Measurements from ENCODE around the gene CNNM2. TPM values are rescaled to one million over a fixed set of nuclear protein-coding genes. Genes with fewer than 3 reads are reported as not detected.

CNNM2 gene
- total RNA-seq, 1 experiment from 2014 or later = 16.1 TPM

DNA sequence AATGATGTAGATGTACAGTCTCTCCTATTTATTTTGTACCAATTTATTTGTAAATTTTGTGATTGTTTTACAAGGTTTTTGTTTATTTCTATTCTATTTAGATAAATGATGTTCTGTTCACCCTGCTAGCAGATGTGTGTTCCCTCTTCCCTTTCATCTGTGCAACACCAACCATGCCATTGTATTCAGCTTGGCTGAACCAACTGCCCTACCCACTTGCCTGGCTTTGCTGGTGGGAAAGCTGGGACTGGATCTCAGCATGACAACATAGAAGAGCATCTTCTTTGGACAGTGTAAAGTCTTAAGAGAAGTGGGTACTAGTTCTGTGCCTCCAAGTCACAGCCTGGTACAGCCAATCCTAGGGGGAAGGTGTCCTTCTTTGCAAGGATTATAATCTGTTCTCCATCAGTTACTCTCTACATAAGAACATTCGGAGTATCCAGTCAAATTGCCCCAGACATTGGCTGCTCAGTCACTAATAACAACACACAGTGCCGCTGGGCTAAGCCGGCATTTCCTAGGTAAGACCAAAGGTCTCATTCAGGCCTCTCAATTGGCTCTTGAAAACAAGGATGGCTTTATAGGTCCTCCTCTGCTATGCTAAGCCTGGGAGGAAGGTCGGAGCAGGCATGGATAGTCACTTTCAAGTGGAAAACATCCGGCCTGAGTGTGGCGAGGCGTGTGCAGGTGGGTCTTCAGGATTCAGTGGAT, 165.3 kb downstream of the CNNM2 start:
- Histone ChIP-seq H3K4me1 (no peaks in the 10 kb centered on the region), H3K27me3 (replicated peaks; ENCODE audit: control insufficient read depth, insufficient read depth, low read length) (no peaks in the 10 kb centered on the region), H3K9me3 (no peaks in the 10 kb centered on the region), H3K4me3 (ENCODE audit: low read depth, low read length) (no peak overlapping the region), H3K36me3 (ENCODE audit: control insufficient read depth, insufficient read depth, low read length) (no peaks in the 10 kb centered on the region; the same call in 1 of the 2 replicates)
- no peak for DNase-seq
- H3K36me3 Mint-ChIP-seq (ENCODE audit: insufficient read depth, unreplicated experiment) = peaks cover 60% of the 10 kb centered on the region
- intact Hi-C loops (cut with micrococcal nuclease; ENCODE audit: unreplicated experiment) = loop anchor here (10.0 kb wide), 1 partner anchor 161 kb away; the partner anchor contains the start of gene RPEL1
- no peak overlapping the region for H3K4me3 Mint-ChIP-seq (ENCODE audit: unreplicated experiment)
- CTCF ChIA-PET = interaction anchor here (0.8 kb wide), 1 partner anchor 161 kb away, joined by 3 read pairs; no protein-coding TSS in a partner anchor
- TF ChIP-seq, protein P1, sequence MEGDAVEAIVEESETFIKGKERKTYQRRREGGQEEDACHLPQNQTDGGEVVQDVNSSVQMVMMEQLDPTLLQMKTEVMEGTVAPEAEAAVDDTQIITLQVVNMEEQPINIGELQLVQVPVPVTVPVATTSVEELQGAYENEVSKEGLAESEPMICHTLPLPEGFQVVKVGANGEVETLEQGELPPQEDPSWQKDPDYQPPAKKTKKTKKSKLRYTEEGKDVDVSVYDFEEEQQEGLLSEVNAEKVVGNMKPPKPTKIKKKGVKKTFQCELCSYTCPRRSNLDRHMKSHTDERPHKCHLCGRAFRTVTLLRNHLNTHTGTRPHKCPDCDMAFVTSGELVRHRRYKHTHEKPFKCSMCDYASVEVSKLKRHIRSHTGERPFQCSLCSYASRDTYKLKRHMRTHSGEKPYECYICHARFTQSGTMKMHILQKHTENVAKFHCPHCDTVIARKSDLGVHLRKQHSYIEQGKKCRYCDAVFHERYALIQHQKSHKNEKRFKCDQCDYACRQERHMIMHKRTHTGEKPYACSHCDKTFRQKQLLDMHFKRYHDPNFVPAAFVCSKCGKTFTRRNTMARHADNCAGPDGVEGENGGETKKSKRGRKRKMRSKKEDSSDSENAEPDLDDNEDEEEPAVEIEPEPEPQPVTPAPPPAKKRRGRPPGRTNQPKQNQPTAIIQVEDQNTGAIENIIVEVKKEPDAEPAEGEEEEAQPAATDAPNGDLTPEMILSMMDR (IDR thresholded peaks at IDR 0.05; ENCODE audit: insufficient read depth in 1 of 2, low read depth in 1 of 2, low read length in 1 of 2, severe bottlenecking in 1 of 2, unreplicated experiment in 1 of 2) = no peak
- BruUV-seq (replicated peaks) = no TSS peak
- POLR2A ChIA-PET = no interaction called here
- H3K27ac Mint-ChIP-seq (ENCODE audit: unreplicated experiment) = no peak overlapping the region
- no peaks in the 10 kb centered on the region for H3K4me1 Mint-ChIP-seq (ENCODE audit: low read depth, unreplicated experiment)
- no peaks in the 10 kb centered on the region for H3K9me3 Mint-ChIP-seq (ENCODE audit: unreplicated experiment)
- H3K27me3 Mint-ChIP-seq (ENCODE audit: insufficient read depth, unreplicated experiment) = no peaks in the 10 kb centered on the region

DNA sequence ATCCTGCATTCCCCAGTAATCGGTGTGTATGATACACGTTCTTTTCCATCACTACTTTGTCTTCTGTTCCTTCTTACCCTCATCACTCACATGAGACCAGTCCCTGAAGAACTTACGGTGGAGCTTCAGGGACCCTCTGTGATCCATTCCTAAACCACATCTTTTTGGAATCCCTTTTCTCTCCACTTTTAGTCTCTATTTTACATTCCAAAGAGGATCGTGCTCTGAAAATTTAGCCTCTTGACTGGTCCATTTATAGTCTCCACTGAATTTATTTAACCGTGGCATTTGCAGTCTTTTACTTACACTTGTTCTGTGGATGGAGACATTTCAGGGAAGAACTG, 165.9 kb downstream of the CNNM2 start:
- CTCF ChIA-PET = no interaction called here

DNA sequence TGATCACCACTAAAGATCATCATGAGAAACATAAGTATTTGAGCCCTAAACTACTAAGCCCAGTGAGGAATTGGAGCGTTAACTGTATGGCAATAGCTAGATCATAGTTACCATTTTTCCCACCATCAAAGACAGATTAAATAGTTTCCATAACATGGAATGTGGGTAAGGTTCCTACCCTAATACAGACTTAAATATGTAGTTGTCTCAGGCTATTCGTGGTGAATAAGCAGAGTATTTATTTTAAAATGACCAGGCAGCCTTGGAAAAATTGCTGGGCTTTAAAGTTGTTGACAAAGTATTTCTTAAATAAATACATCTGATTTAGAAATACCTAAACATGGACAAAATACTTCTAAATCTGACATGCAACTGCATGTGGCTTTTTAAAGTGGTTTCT, 168.2 kb downstream of the CNNM2 start:
- no peaks in the 10 kb centered on the region; the same call in 1 of the 2 replicates for H3K36me3 ChIP-seq (ENCODE audit: control insufficient read depth, insufficient read depth, low read length)
- no peaks in the 10 kb centered on the region for H3K4me1 Mint-ChIP-seq (ENCODE audit: low read depth, unreplicated experiment)
- no peaks in the 10 kb centered on the region for H3K9me3 Mint-ChIP-seq (ENCODE audit: unreplicated experiment)
- no TSS peak for BruUV-seq (replicated peaks)
- intact Hi-C loops (cut with micrococcal nuclease; ENCODE audit: unreplicated experiment) = loop anchor here (10.0 kb wide), 1 partner anchor 159 kb away; the partner anchor contains the start of gene RPEL1
- no peaks in the 10 kb centered on the region for H3K4me1 ChIP-seq
- H3K36me3 Mint-ChIP-seq (ENCODE audit: insufficient read depth, unreplicated experiment) = peaks cover 73% of the 10 kb centered on the region
- TF ChIP-seq, protein P1 (IDR thresholded peaks at IDR 0.05; ENCODE audit: insufficient read depth in 1 of 2, low read depth in 1 of 2, low read length in 1 of 2, severe bottlenecking in 1 of 2, unreplicated experiment in 1 of 2) = no peak
- H3K4me3 Mint-ChIP-seq (ENCODE audit: unreplicated experiment) = no peak overlapping the region
- no peaks in the 10 kb centered on the region for H3K9me3 ChIP-seq
- DNase-seq = no peak
- no peak overlapping the region for H3K27ac Mint-ChIP-seq (ENCODE audit: unreplicated experiment)
- ChIA-PET POLR2A (no interaction called here), CTCF (interaction anchor here (1.6 kb wide), 1 partner anchor 158 kb away, joined by 4 read pairs; no protein-coding TSS in a partner anchor)
- no peak overlapping the region for H3K4me3 ChIP-seq (ENCODE audit: low read depth, low read length)
- H3K27me3 ChIP-seq (replicated peaks; ENCODE audit: control insufficient read depth, insufficient read depth, low read length) = no peaks in the 10 kb centered on the region
- H3K27me3 Mint-ChIP-seq (ENCODE audit: insufficient read depth, unreplicated experiment) = no peaks in the 10 kb centered on the region

More for the DNA sequence above, 165.9 kb downstream of the CNNM2 start:
- no peak for DNase-seq
- no peak overlapping the region for H3K4me3 Mint-ChIP-seq (ENCODE audit: unreplicated experiment)
- H3K27ac Mint-ChIP-seq (ENCODE audit: unreplicated experiment) = no peak overlapping the region
- H3K27me3 Mint-ChIP-seq (ENCODE audit: insufficient read depth, unreplicated experiment) = no peaks in the 10 kb centered on the region
- POLR2A ChIA-PET = no interaction called here
- H3K9me3 ChIP-seq = no peaks in the 10 kb centered on the region
- H3K4me1 ChIP-seq = no peaks in the 10 kb centered on the region
- H3K27me3 ChIP-seq (replicated peaks; ENCODE audit: control insufficient read depth, insufficient read depth, low read length) = no peaks in the 10 kb centered on the region
- no peak overlapping the region for H3K4me3 ChIP-seq (ENCODE audit: low read depth, low read length)
- H3K4me1 Mint-ChIP-seq (ENCODE audit: low read depth, unreplicated experiment) = no peaks in the 10 kb centered on the region
- H3K9me3 Mint-ChIP-seq (ENCODE audit: unreplicated experiment) = no peaks in the 10 kb centered on the region
- H3K36me3 Mint-ChIP-seq (ENCODE audit: insufficient read depth, unreplicated experiment) = peaks cover 62% of the 10 kb centered on the region
- intact Hi-C loops (cut with micrococcal nuclease; ENCODE audit: unreplicated experiment) = loop anchor here (10.0 kb wide), 1 partner anchor 161 kb away; the partner anchor contains the start of gene RPEL1
- TF ChIP-seq, protein P1 (IDR thresholded peaks at IDR 0.05; ENCODE audit: insufficient read depth in 1 of 2, low read depth in 1 of 2, low read length in 1 of 2, severe bottlenecking in 1 of 2, unreplicated experiment in 1 of 2) = no peak
- no TSS peak for BruUV-seq (replicated peaks)
- H3K36me3 ChIP-seq (ENCODE audit: control insufficient read depth, insufficient read depth, low read length) = no peaks in the 10 kb centered on the region; the same call in 1 of the 2 replicates
